ENCODE data around the gene MXD4. TPM values are rescaled to one million over a fixed set of nuclear protein-coding genes. Genes with fewer than 3 reads are reported as not detected.

MXD4 gene
- total RNA-seq, 1 experiment from 2014 or later: 9.1 TPM

DNA sequence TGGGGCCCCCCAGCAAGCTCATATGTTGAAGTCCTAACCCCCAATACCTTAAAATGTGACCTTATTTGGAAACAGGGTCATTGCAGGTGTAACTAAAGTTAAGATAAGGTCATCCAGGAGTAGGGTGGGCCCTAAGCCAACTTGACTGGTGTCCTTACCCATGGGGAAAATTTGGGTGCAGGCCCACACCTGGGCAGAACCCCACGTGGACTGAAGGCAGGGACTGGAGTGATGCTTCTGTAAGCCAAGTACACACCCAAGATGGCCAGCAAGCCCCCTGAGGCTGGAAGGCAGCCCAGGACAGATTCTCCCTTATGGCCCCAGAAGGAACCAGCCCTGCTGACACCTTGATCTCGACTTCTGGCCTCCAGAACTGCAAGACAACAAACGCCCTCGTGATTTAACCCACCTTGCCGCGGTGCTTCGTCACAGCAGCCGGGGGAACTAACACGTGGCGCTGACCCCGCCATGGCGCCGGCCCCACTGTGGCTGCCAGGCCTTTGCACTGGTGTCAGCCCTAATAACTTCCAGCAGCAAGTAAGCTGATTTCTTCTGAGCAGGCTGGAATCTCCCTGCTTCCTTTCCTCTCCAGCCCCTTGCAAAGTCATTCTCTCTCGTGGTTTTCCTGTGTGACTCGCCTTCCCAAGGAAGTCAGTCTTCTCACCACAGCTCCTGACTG, 23.2 kb upstream of the MXD4 start:
- no peaks in the 10 kb centered on the region for H3K4me1 ChIP-seq (ENCODE audit: insufficient read depth, low read length, poor library complexity, severe bottlenecking)
- no TSS peak for BruUV-seq (replicated peaks)
- no peak for DNase-seq (ENCODE audit: low spot score)
- no peak overlapping the region for H3K27ac ChIP-seq (ENCODE audit: low read depth, low read length, poor library complexity, severe bottlenecking)
- no peaks in the 10 kb centered on the region for H3K9me3 ChIP-seq (ENCODE audit: low read depth, low read length, poor library complexity, severe bottlenecking)
- POLR2A ChIA-PET (ENCODE audit: low non-redundant PET): no interaction called here
- no peak for TF ChIP-seq EZH2 (IDR thresholded peaks at IDR 0.05; ENCODE audit: borderline replicate concordance, low read depth, low read length, poor library complexity, severe bottlenecking)
- TF ChIP-seq, protein P1, sequence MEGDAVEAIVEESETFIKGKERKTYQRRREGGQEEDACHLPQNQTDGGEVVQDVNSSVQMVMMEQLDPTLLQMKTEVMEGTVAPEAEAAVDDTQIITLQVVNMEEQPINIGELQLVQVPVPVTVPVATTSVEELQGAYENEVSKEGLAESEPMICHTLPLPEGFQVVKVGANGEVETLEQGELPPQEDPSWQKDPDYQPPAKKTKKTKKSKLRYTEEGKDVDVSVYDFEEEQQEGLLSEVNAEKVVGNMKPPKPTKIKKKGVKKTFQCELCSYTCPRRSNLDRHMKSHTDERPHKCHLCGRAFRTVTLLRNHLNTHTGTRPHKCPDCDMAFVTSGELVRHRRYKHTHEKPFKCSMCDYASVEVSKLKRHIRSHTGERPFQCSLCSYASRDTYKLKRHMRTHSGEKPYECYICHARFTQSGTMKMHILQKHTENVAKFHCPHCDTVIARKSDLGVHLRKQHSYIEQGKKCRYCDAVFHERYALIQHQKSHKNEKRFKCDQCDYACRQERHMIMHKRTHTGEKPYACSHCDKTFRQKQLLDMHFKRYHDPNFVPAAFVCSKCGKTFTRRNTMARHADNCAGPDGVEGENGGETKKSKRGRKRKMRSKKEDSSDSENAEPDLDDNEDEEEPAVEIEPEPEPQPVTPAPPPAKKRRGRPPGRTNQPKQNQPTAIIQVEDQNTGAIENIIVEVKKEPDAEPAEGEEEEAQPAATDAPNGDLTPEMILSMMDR (conservative IDR thresholded peaks at IDR 0.05; ENCODE audit: low read depth, low read length): no peak
- H3K36me3 ChIP-seq (ENCODE audit: insufficient read depth, low read length, poor library complexity, severe bottlenecking): no peaks in the 10 kb centered on the region
- no peak overlapping the region for H3K4me3 ChIP-seq (ENCODE audit: low read depth, low read length, poor library complexity, severe bottlenecking)
- intact Hi-C loops (cut with micrococcal nuclease; ENCODE audit: unreplicated experiment): no loop called here
- CTCF ChIA-PET: no interaction called here
- H3K27me3 ChIP-seq (replicated peaks; ENCODE audit: insufficient read depth, low read depth, low read length, poor library complexity): no peaks in the 10 kb centered on the region

DNA sequence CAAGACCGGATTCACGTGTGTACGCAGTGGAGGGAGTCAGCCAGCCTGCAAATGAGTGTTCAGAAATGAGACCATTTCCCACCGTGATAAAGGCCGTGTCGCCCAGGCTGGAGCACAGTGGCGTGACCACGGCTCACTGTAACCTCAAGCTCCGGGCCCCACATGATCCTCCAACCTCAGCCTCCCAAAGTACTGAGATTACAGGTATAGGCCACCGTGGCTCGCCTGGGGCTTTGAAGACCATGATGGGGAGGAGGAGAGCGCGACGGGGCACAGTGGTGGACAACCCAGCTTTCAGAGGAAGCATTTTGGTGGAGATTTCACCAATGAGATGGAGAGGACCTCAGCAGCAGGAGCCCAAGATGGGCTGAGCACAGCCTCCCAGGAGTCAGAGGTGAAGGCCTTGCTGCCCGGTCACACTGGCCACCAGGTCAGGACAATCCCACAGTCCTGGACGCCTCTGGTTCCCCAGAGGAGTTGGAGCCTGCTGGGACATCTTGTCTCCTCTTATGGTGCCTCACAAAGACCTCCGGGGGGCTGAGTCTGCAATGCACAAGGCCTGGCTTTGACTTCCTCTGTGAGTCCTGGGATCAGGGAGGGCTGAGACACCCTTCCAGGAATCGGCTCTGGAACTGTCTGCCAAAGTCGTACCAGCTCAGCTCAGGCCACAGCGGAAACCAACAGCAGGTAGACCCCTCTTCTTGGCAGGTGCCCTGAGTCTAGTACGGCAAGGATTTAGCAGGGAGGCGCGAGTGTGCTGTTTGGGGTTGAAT, 22.4 kb upstream of the MXD4 start:
- intact Hi-C loops (cut with micrococcal nuclease; ENCODE audit: unreplicated experiment): no loop called here
- no peak overlapping the region for H3K4me3 ChIP-seq (ENCODE audit: low read depth, low read length, poor library complexity, severe bottlenecking)
- no TSS peak for BruUV-seq (replicated peaks)
- H3K27ac ChIP-seq (ENCODE audit: low read depth, low read length, poor library complexity, severe bottlenecking): no peak overlapping the region
- no peaks in the 10 kb centered on the region for H3K36me3 ChIP-seq (ENCODE audit: insufficient read depth, low read length, poor library complexity, severe bottlenecking)
- TF ChIP-seq EZH2 (IDR thresholded peaks at IDR 0.05; ENCODE audit: borderline replicate concordance, low read depth, low read length, poor library complexity, severe bottlenecking): no peak
- TF ChIP-seq, protein P1 (conservative IDR thresholded peaks at IDR 0.05; ENCODE audit: low read depth, low read length): no peak
- DNase-seq (ENCODE audit: low spot score): no peak
- ChIA-PET POLR2A (ENCODE audit: low non-redundant PET) (no interaction called here), CTCF (no interaction called here)
- H3K4me1 ChIP-seq (ENCODE audit: insufficient read depth, low read length, poor library complexity, severe bottlenecking): no peaks in the 10 kb centered on the region
- H3K9me3 ChIP-seq (ENCODE audit: low read depth, low read length, poor library complexity, severe bottlenecking): no peaks in the 10 kb centered on the region
- no peaks in the 10 kb centered on the region for H3K27me3 ChIP-seq (replicated peaks; ENCODE audit: insufficient read depth, low read depth, low read length, poor library complexity)

DNA sequence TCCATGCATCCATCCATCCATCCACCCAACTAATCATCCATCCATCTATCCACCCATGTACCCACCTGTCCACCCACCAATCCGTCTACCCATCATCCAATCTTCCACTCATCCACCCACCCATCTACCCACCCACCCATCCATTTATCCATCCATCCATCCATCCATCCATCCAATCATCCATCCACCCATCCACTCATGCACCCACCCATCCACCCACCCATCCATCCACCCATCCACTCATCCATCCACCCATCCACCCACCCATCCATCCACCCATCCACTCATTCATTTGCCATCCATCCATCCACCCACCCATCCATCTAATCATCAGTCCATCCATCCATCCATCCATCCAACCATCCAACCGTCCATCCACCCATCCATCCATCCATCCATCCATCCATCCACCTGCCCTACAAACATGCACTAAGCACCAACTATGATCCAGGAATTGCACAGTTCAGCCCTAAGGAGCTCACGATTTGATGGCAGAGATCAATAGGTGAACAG, 21.3 kb upstream of the MXD4 start:
- no peak for TF ChIP-seq EZH2 (IDR thresholded peaks at IDR 0.05; ENCODE audit: borderline replicate concordance, low read depth, low read length, poor library complexity, severe bottlenecking)
- TF ChIP-seq, protein P1 (conservative IDR thresholded peaks at IDR 0.05; ENCODE audit: low read depth, low read length): no peak
- intact Hi-C loops (cut with micrococcal nuclease; ENCODE audit: unreplicated experiment): no loop called here
- no peaks in the 10 kb centered on the region for H3K4me1 ChIP-seq (ENCODE audit: insufficient read depth, low read length, poor library complexity, severe bottlenecking)

More for the DNA sequence above, 21.3 kb upstream of the MXD4 start:
- Histone ChIP-seq H3K27me3 (replicated peaks; ENCODE audit: insufficient read depth, low read depth, low read length, poor library complexity) (no peaks in the 10 kb centered on the region), H3K27ac (ENCODE audit: low read depth, low read length, poor library complexity, severe bottlenecking) (no peak overlapping the region), H3K9me3 (ENCODE audit: low read depth, low read length, poor library complexity, severe bottlenecking) (no peaks in the 10 kb centered on the region), H3K4me3 (ENCODE audit: low read depth, low read length, poor library complexity, severe bottlenecking) (no peak overlapping the region), H3K36me3 (ENCODE audit: insufficient read depth, low read length, poor library complexity, severe bottlenecking) (no peaks in the 10 kb centered on the region)
- no peak for DNase-seq (ENCODE audit: low spot score)
- no TSS peak for BruUV-seq (replicated peaks)
- ChIA-PET CTCF (no interaction called here), POLR2A (ENCODE audit: low non-redundant PET) (no interaction called here)
